ENCODE data around the gene LGR6.

DNA sequence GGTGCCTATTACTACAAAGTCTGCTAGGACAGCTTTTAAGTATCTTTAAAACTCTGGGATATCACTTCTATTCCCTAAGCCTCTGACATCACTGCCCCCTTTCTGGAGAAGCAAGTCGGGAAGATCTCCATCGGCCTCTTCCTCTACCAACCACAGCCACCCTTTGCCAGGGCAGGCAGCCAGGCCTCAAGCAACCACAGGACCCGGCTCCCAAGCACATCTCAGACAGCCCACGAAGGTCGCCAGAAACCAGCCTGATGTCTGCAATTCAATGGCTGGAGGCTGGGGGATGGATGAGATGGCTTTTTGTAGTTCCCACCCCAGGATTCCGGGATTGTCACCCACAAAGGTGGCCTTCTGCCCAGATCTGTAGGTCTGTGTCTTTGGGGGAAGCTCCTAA, 70.7 kb downstream of the LGR6 start:
- no peak for TF ChIP-seq EZH2phosphoT487 (IDR thresholded peaks at IDR 0.05; ENCODE audit: low read depth, severe bottlenecking, unreplicated experiment)
- TF ChIP-seq, protein P1, sequence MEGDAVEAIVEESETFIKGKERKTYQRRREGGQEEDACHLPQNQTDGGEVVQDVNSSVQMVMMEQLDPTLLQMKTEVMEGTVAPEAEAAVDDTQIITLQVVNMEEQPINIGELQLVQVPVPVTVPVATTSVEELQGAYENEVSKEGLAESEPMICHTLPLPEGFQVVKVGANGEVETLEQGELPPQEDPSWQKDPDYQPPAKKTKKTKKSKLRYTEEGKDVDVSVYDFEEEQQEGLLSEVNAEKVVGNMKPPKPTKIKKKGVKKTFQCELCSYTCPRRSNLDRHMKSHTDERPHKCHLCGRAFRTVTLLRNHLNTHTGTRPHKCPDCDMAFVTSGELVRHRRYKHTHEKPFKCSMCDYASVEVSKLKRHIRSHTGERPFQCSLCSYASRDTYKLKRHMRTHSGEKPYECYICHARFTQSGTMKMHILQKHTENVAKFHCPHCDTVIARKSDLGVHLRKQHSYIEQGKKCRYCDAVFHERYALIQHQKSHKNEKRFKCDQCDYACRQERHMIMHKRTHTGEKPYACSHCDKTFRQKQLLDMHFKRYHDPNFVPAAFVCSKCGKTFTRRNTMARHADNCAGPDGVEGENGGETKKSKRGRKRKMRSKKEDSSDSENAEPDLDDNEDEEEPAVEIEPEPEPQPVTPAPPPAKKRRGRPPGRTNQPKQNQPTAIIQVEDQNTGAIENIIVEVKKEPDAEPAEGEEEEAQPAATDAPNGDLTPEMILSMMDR (IDR thresholded peaks at IDR 0.05; ENCODE audit: poor library complexity): no peak
- TF ChIP-seq EZH2 (IDR thresholded peaks at IDR 0.05; ENCODE audit: borderline replicate concordance): no peak

Measured in hepatocyte (in vitro differentiated cells).